RWPE2 (cell line): ENCODE data around the gene APOBR.
A peak's percentile ranks its signal among the peaks of the same experiment; 100 is the strongest.

Experiments used
- ATAC-seq: fragments of 200-7000 bp; cut with Tn5 transposase; 3 replicates; pipeline ENCODE4 v1.9.1; 2021; ENCODE audit warnings: low read depth
- DNase-seq: peaks from one replicate; pipeline ENCODE4 v3.0.0-alpha.2; 2020; ENCODE audit warnings: low spot score
- H3K27ac ChIP-seq: fragments of 450-650 bp; 2 replicates; pipeline ENCODE4 v1.5.1; 2017; ENCODE audit warnings: mild to moderate bottlenecking; ENCODE audit not compliant: poor library complexity, severe bottlenecking
- H3K27me3 ChIP-seq: fragments of 250-450 bp; sonication (Bioruptor Pico); 2 replicates; pipeline ENCODE4 v1.5.1; 2021; ENCODE audit warnings: mild to moderate bottlenecking, moderate library complexity; ENCODE audit not compliant: insufficient read depth, poor library complexity, severe bottlenecking
- H3K36me3 ChIP-seq: fragments of 250-450 bp; sonication (Bioruptor Pico); 2 replicates; pipeline ENCODE4 v1.5.1; 2020; ENCODE audit warnings: low read depth, mild to moderate bottlenecking, moderate library complexity
- H3K4me1 ChIP-seq: fragments of 250-450 bp; sonication (Bioruptor Pico); 2 replicates; pipeline ENCODE4 v1.5.1; 2021; ENCODE audit warnings: mild to moderate bottlenecking, moderate library complexity; ENCODE audit not compliant: insufficient read depth, poor library complexity, severe bottlenecking
- H3K4me3 ChIP-seq: fragments of 250-450 bp; sonication (Bioruptor Pico); 2 replicates; pipeline ENCODE4 v1.5.1; 2021; ENCODE audit warnings: mild to moderate bottlenecking, moderate library complexity; ENCODE audit not compliant: severe bottlenecking
- H3K9me3 ChIP-seq: fragments of 250-450 bp; sonication (Bioruptor Pico); 2 replicates; pipeline ENCODE4 v1.5.1; 2021; ENCODE audit warnings: mild to moderate bottlenecking, moderate library complexity; ENCODE audit not compliant: severe bottlenecking
- TF ChIP-seq, protein P1 (sequence below): fragments of 450-650 bp; IDR thresholded peaks from one replicate; pipeline ENCODE4 v1.5.1; 2017; ENCODE audit warnings: mild to moderate bottlenecking, moderate library complexity; ENCODE audit not compliant: poor library complexity, severe bottlenecking

Gene APOBR

DNA sequence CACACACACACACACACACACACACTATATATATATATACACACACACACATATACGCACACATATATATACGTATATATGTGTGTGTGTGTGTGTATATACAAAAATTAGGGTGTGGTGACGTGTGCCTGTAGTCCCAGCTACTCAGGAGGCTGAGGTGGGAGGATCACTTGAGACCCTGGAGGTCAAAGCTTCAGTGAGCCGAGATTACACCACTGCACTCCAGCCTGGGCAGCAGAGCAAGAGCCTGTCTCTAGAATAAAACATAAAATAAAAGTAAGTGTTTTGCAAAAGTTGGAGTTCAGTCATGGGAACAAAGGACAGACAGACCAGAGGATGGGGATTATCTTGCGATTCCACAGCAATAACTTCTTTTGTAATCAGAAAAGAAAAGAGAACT lies 33.5 kb downstream of the APOBR start:
- ATAC-seq (no peak), DNase-seq (no peak)
- no peaks in the 10 kb centered on the region for H3K27me3 ChIP-seq
- H3K4me1 ChIP-seq = no peaks in the 10 kb centered on the region
- H3K27ac ChIP-seq = no peak overlapping the region
- TF ChIP-seq, protein P1, sequence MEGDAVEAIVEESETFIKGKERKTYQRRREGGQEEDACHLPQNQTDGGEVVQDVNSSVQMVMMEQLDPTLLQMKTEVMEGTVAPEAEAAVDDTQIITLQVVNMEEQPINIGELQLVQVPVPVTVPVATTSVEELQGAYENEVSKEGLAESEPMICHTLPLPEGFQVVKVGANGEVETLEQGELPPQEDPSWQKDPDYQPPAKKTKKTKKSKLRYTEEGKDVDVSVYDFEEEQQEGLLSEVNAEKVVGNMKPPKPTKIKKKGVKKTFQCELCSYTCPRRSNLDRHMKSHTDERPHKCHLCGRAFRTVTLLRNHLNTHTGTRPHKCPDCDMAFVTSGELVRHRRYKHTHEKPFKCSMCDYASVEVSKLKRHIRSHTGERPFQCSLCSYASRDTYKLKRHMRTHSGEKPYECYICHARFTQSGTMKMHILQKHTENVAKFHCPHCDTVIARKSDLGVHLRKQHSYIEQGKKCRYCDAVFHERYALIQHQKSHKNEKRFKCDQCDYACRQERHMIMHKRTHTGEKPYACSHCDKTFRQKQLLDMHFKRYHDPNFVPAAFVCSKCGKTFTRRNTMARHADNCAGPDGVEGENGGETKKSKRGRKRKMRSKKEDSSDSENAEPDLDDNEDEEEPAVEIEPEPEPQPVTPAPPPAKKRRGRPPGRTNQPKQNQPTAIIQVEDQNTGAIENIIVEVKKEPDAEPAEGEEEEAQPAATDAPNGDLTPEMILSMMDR = no peak
- H3K9me3 ChIP-seq = no peaks in the 10 kb centered on the region
- H3K36me3 ChIP-seq = no peaks in the 10 kb centered on the region
- H3K4me3 ChIP-seq = no peak overlapping the region

DNA sequence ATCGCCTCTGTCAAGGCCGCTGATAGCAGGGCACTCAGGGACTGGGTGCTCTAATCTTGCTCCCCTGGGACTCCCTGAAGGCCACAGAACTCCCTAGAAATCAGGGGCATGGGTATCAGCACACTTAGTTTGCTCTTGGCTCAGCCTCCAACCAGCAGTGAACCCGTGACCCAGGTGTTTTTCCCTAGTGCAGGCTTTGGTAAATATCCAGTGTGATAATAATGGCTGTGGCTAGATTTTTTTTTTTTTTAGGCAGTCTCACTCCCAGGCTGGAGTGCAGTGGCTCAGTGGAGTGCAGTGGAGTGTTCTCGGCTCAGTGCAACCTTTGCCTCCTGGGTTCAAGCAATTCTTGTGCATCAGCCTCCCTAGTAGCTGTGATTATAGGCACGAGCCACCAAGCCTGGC lies 34.0 kb downstream of the APOBR start:
- H3K4me1 ChIP-seq = peaks cover 2% of the 10 kb centered on the region
- TF ChIP-seq, protein P1 = no peak
- ATAC-seq (no peak), DNase-seq (no peak)
- H3K4me3 ChIP-seq = no peak overlapping the region
- no peaks in the 10 kb centered on the region for H3K27me3 ChIP-seq
- H3K9me3 ChIP-seq = no peaks in the 10 kb centered on the region
- no peak overlapping the region for H3K27ac ChIP-seq
- H3K36me3 ChIP-seq = no peaks in the 10 kb centered on the region

DNA sequence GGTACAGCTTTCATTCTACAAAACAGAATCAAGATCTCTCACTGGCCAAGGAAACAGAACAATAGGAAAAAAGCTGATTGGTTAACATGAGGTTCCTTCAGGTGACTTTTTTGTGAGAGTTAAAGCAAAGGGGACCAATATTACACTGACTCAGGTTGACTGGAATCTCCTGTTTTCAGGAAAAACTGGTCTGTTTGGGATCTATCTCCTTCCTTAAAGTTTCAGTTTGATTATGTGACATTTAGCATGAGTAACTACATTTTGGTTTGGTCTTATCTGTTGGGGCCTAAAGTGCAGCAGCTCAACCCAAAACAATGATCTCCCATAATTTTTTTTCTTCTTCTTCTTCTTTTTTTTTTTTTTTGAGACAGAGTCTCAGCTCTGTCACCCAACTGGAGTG lies 34.7 kb downstream of the APOBR start:
- no peak for ATAC-seq
- peaks cover 5% of the 10 kb centered on the region for H3K4me1 ChIP-seq
- no peak for DNase-seq
- TF ChIP-seq, protein P1 = no peak
- H3K4me3 ChIP-seq = no peak overlapping the region
- no peaks in the 10 kb centered on the region for H3K36me3 ChIP-seq
- H3K27ac ChIP-seq = no peak overlapping the region
- no peaks in the 10 kb centered on the region for H3K9me3 ChIP-seq
- no peaks in the 10 kb centered on the region for H3K27me3 ChIP-seq

DNA sequence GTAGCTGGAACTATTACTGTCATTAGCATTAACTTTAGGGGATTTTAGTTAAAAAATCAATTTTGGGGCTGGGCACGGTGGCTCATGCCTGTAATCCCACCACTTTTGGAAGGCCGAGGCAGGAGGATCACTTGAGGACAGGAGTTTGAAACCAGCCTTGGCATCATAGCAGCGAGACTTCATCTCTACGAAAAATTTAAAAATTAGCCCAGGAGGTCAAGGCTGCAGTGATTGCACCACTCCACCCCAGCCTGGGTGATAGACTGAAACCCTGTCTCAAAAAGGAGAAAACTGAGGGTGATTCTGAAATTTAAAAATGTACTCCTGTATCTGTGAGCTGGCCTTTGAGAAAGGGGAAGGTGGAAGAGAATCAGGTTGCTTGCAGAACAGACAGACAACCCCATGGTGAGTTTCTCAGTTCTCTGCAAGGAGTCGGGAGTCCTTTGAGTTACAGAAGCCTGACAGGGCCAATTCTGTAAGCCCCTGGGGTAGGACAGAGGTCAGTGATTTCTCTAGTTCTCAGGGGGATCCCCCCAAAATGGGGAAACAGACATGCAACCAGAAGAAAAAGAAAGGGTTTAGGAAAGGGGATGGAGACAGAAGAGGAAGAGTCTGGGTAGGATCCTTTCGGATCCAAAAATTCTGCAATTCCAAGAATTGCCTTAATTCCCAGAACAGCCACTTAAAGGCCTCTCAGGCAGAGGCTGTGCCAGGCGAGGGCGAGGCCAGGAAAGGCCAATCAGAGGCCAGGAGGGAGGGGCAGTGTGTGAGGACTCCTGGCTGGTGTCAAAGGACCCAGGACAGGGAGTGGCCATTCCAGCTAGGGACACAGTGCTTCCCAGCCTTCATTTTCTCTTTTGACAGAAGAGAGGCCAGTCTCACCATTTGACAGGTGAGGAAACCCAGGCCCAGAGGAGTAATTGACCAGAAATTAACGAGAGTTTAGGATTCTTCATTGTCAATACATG lies 37.6 kb downstream of the APOBR start:
- Histone ChIP-seq H3K36me3 (no peaks in the 10 kb centered on the region), H3K4me3 (no peak overlapping the region), H3K9me3 (no peaks in the 10 kb centered on the region), H3K27me3 (no peaks in the 10 kb centered on the region), H3K4me1 (peaks cover 7% of the 10 kb centered on the region), H3K27ac (no peak overlapping the region)
- ATAC-seq = peak; percentile 55; the same call in 2 of the 3 replicates
- TF ChIP-seq, protein P1 = no peak
- DNase-seq = no peak
